SK-N-SH treated with all-trans-retinoic acid at 6 μM for 48 hours (cell line): Measurements from ENCODE around the gene DUOX2.

ENCODE experiments used
- GLIS3 ChIP-seq: fragments of 250-450 bp; sonication (Bioruptor Pico); IDR thresholded peaks from 2 replicates; pipeline ENCODE4 v1.5.0; 2020; ENCODE audit warnings: mild to moderate bottlenecking, moderate library complexity
- ISL1 ChIP-seq: fragments of 250-450 bp; sonication (Bioruptor Pico); IDR thresholded peaks from 2 replicates; pipeline ENCODE4 v2.1.2; 2022; ENCODE audit warnings: mild to moderate bottlenecking, moderate library complexity
- TOX ChIP-seq: fragments of 250-450 bp; sonication (Bioruptor Pico); IDR thresholded peaks from 2 replicates; pipeline ENCODE4 v1.8.0; 2021; ENCODE audit warnings: mild to moderate bottlenecking, moderate library complexity, borderline replicate concordance
- TF ChIP-seq, protein P1 (sequence below): fragments of 250-450 bp; sonication (Bioruptor Pico); IDR thresholded peaks from 2 replicates; pipeline ENCODE4 v1.5.1; 2020; ENCODE audit warnings: low read depth, mild to moderate bottlenecking, moderate library complexity

DNA sequence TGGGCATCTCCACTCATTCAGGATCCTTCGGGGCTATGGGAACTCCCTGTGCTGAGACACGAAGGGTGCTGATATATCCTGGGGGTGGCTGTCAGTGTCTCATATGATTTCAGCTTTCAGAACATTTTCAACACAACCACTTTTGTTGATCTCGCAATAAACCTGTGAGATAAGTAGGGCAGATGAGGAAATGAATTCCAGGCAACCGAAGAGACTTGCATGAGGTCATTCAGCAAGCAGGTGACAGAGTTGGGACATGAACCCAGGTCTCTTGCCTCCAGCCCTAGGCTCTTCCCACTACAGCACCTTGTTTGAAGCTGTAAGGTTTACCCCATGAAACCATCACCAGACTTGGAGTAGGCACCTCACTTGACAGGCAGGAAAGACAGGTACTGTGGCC lies 32.4 kb upstream of the DUOX2 start:
- TF ChIP-seq, protein P1, sequence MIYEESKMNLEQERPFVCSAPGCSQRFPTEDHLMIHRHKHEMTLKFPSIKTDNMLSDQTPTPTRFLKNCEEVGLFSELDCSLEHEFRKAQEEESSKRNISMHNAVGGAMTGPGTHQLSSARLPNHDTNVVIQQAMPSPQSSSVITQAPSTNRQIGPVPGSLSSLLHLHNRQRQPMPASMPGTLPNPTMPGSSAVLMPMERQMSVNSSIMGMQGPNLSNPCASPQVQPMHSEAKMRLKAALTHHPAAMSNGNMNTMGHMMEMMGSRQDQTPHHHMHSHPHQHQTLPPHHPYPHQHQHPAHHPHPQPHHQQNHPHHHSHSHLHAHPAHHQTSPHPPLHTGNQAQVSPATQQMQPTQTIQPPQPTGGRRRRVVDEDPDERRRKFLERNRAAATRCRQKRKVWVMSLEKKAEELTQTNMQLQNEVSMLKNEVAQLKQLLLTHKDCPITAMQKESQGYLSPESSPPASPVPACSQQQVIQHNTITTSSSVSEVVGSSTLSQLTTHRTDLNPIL = no peak
- no peak for TF ChIP-seq TOX (CRISPR knock-in tag)
- no peak for TF ChIP-seq ISL1 (CRISPR knock-in tag)
- no peak for TF ChIP-seq GLIS3 (CRISPR knock-in tag)
